DMS53 (cell line): ENCODE measurements around the gene OPTC.

ENCODE experiments used
- DNase-seq: peaks from one replicate; lab custom pipeline; 2025; lab: John Stamatoyannopoulos, UW

The OPTC gene

GRCh38 chr1:203491664-203492063 lies 2.3 kb upstream of the OPTC start:
- no peak for DNase-seq

GRCh38 chr1:203492082-203492747 lies 1.7 kb upstream of the OPTC start:
- no peak for DNase-seq

- DNase-seq, result no peak
Measured at GRCh38 chr1:203492748-203493130, 1.2 kb upstream of the OPTC start.

DNA sequence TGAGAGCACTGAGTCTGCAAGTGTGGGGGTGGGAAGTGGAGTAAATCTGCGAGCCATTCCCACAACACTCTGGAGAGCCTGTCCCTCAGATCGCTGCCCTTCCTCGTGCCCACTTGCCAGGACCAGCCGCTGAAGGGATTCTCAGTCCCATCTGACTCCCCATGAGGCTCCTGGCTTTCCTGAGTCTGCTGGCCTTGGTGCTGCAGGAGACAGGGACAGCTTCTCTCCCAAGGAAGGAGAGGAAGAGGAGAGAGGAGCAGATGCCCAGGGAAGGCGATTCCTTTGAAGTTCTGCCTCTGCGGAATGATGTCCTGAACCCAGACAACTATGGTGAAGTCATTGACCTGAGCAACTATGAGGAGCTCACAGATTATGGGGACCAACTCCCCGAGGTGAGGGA lies 1.9 kb downstream of the OPTC start:
- DNase-seq, result no peak

GRCh38 chr1:203497269-203497777 lies 3.4 kb downstream of the OPTC start:
- DNase-seq, result no peak

GRCh38 chr1:203499643-203500278 lies 5.8 kb downstream of the OPTC start:
- DNase-seq, result no peak

GRCh38 chr1:203500279-203500678 lies 6.3 kb downstream of the OPTC start:
- DNase-seq, result no peak

DNA sequence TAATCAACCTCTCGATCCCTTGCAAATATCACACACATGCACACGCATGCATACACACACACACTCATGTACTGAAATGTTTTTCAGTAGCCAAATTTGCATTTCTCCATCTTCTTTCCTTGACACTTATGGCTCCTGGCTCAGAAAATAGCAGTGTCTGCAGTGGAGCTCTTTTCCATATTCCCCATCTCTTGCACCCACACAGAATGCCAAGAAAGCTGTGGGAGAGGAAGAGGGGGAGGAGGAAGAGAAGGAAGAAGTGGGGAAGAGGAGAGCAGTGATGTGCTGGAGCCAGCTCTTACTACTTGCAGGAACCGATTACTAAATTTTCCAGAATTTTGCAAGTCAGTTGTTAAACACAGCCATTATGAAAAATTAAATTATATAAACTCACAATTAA lies 9.9 kb downstream of the OPTC start:
- DNase-seq, result no peak

DNA sequence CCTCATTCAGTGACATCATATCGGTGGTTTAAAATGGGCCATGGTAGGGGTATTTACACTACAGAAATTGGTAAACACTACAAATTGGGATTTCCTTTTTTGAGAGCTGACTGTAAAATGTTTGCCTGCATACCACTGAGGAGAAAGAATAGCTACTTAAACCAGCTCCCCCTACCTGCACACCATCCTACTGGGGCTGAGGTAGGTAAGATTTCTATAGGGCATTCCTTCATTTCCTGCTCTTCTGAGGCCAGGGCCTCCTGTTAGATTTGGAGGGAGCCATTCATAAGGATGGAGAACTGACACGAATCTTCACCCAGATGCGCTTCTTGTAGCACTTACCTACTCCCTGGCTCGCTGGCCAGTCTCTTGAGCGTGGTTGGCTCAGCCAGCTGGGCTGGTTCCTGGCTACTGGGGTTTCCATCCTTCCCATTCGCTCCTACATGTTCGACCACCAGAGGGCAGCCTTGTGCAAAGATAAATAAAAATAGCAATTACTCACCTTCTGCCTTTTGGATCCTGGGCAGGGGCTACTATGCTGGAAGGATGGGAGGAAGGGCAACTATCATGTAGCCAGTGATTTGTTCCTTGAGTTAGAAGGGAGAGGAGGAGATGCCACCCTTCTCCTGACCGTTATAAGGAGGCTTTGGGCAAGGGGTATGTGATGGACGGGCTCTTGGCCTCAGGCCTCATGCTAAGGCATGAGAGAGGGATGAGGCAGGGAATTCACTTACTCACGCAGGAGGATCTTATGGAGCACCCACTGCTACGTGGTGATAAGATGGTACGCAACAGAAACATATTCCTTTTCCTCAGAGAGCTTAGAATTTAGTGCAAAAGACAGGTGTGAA lies 10.7 kb downstream of the OPTC start:
- peak; percentile 92 for DNase-seq

GRCh38 chr1:203505526-203506204 lies 11.7 kb downstream of the OPTC start:
- no peak for DNase-seq

GRCh38 chr1:203506858-203507626 lies 13.1 kb downstream of the OPTC start:
- no peak for DNase-seq

DNA sequence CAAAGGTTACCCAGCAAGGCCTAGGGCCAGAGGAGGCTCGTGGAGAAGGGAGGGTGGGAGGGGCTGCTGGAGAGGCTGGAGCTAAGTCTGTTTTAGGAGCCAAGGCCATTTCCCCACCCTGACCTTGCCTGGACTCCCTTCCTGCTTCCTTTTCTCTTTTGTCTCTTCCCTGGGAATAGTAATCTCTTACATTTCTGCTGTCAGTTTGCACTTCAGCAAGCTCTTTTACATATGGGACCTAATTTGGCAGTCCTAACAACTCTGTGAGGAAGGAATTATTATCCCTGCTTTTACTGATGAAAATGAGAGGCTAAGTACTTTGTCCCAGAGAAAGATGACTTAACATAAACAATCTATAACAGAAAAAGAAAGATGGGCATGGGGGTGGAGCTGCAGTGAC lies 13.8 kb downstream of the OPTC start:
- no peak for DNase-seq

DNA sequence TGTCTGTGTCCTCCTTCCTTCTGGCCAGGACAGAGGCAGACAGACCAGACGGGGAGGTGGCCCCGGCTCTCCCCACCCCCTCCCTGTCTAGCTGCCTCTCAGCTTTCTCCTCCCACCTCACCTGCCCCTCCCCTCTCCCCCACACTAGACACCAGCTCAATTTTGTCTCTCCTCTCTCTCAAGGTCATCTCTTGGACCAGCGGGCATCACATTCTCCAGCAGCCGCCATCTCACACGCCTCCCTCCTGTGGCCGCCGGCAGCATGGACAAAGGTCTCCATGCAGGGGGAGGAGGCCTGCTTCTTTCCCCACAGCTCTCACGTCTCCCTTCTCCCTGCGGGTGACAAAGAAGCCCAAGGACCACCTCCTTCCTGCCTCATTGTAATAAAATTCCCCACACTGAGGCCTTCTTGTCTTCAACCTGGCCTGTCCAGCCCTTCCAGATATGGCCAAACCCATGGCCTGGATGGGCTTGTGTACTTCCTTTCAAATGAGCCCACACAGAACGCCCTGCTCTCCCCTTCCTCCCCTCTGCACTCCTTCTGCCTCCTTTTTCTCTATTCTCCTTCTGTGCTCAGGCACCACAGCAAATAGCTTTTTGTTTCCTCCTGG lies 14.6 kb downstream of the OPTC start:
- DNase-seq, result no peak

DNA sequence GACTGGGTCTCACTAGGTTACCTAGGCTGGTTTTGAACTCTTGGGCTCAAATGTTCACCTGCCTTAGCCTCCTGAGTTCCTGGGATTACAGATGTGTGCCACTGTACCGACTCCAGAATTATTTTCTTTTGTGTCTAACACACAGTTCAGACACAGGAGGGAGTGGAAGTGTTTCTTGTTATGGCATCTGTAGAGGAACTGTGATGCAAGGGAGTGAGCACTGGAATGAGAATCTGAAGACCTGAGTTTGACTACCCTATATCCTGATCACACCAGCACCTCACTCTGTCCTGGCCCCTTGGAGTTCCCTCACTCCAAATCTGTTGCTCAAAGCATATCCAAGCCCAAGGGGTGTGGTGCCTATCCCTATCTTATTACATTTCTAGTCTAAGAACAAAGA lies 15.2 kb downstream of the OPTC start:
- DNase-seq, result no peak

DNA sequence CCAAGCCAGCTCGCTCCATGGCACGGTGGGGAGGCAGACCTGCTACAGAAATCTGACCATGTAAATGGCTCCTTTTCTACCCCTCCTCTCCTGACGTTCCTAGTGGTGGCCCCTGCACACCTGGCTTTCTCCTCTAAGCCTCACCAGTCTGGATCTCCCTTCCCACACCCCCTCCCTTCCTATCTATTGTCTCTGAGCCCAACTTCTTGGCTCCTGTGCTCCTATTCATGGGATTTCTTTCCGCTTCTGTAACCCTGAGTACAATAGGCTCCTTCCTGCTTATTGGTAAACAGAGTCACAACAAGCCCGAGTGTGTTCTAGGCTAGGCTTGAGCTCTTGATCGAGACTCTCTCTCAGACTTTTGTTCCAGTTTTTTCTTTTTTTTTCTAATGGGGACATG lies 17.6 kb downstream of the OPTC start:
- no peak for DNase-seq

DNA sequence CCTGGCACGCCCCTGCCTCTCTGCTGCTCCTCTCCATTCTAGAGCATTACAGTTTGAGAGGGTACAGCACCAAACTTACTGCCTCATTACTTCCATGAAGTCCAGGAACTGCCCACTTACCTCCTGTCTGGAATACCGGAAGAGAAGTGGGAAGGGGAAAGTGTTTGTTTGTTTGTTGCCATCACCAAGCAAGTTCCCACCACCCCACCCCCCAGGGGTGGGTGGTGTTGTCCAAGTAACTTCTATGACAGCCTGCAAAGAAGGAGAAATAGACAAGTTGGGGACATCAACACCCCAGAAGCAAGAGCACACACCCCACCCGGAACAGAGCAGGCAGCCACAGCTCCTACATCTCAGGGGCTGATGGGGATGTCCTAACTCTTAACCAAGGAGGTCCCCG lies 18.0 kb downstream of the OPTC start:
- DNase-seq, result no peak

DNA sequence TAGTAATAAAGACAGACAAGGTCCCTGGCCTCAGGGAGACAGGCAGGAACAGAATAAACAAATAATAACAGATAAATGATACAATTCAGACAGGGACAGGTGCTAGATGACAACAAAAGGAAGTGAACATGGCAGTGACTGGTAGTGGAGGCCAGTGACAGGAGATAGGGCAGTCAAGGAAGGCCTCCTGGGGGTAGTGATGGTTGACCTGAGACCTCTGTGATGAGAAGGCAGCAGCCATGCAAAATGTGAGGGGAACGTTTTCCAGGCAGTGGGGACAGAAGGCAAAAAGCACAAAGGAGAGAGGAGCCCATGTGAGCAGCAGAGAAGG lies 18.5 kb downstream of the OPTC start:
- peak; percentile 20 for DNase-seq

- peak; percentile 48 for DNase-seq
Measured at GRCh38 chr1:203512848-203513584, 19.1 kb downstream of the OPTC start.

DNA sequence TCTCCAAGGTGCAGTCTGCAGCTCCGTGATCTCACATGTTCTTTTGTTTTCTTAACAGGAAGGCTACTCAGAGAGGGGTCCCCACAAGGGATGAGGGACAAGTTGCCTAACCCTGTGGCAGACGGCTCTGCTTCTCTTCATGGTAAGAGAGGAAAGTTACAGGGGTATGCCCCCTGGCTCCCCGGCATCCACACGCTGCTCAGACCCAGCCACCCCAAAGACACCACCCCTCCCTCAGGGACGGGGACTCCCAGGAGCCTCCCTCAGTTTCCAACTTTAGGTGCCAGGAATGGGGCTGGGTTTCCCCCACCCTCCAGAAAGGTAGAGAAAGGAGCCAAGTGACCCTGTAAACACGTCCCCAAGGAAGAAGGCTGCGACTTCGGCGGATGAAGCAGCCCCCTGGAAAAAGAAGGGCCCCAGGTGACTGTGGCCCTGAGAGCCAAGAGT lies 19.7 kb downstream of the OPTC start:
- no peak for DNase-seq

DNA sequence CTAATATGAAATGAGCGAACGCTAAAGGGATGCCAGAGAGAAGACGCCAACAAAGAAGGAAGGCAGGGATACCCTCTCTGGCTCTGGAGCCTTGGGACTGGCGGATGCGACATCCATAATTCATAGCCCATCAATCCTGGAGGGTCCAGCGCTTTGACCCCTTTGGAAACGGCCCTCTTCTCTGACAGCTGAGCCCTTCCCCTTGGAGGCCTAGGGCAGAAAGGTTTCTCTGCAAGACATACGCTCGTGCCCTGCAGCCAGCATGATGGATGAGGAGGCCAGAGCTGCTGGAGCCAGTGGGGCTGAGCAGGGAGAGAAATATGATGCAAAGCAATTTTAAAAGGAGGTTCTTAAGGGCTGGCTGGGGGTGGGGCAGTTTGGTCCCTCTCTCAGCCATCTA lies 22.2 kb downstream of the OPTC start:
- no peak for DNase-seq

- no peak for DNase-seq
Measured at GRCh38 chr1:203516906-203517305, 23.0 kb downstream of the OPTC start.
